Measurements from ENCODE around the gene BORCS5. TPM values are rescaled to one million over a fixed set of nuclear protein-coding genes. Genes with fewer than 3 reads are reported as not detected.

BORCS5 gene
- total RNA-seq (2012; rRNA removed), result 14.7 and 18.3 TPM in 2 replicates
- 12.2 and 14.4 TPM in 2 replicates for polyA plus RNA-seq (2012; rRNA removed)
- 8.1 and 9.6 TPM in 2 replicates for polyA plus RNA-seq (2012; cell fraction: cytosol; rRNA removed)
- polyA plus RNA-seq (2012; cell fraction: nucleus; rRNA removed; ENCODE audit: low replicate concordance), result 4.5 and 9.3 TPM in 2 replicates
- Bru-seq, nascent RNA, result percentile 68 among the genes with signal in this experiment
- percentile 75 among the genes with signal in this experiment for BruChase-seq, experiment 1, labeled RNA remaining after a 6-hour chase
- percentile 70 among the genes with signal in this experiment for BruChase-seq, experiment 2, labeled RNA remaining after a 2-hour chase
- long read RNA-seq, full-length matches to known transcripts, result 8 of 8 reads
- long read RNA-seq, partial matches to known transcripts, result 0 of 8 reads
- long read RNA-seq, other reads (novel, unspliced or antisense), result 0 of 8 reads

- peak within 1 kb of the TSS; percentile 28; the same call in 1 of the 2 replicates for H2BK20ac ChIP-seq (ENCODE audit: low read depth, low read length)
- peak within 1 kb of the TSS; percentile 84 for H3K14ac ChIP-seq (replicated peaks; ENCODE audit: low read depth, low read length)
- peak within 1 kb of the TSS; percentile 72 for H3K27ac ChIP-seq (ENCODE audit: insufficient read depth, low read length)
- H2AFZ ChIP-seq (replicated peaks; ENCODE audit: low read length, poor library complexity), result peak within 1 kb of the TSS; percentile 98
- H2AK5ac ChIP-seq (ENCODE audit: low read depth, low read length), result peak within 1 kb of the TSS; percentile 56
- no peaks in the 10 kb centered on the region for H3K36me3 ChIP-seq (ENCODE audit: control insufficient read depth, insufficient read depth, low read length)
- 0% methylated on average over 37 of the region's 72 CpGs; no CpG with 5 or more reads in 1 of the 2 experiments for WGBS, 2 experiments (ENCODE audit: extremely low coverage in 2 of 2, insufficient read length in 1 of 2)
- peak within 1 kb of the TSS; percentile 94 for H3K18ac ChIP-seq (ENCODE audit: low read depth, low read length)
- POLR2A ChIA-PET (ENCODE audit: unreplicated experiment), result interaction anchor here (0.8 kb wide), 1 partner anchor 149 kb away, joined by 3 read pairs; no protein-coding TSS in a partner anchor
- peak within 1 kb of the TSS; percentile 93 for H3K4me2 ChIP-seq (ENCODE audit: low read depth, low read length)
- H4K20me1 ChIP-seq (ENCODE audit: insufficient read depth, low read length), result no peaks in the 10 kb centered on the region
- ATAC-seq (ENCODE audit: low read depth) (peak; percentile 97), DNase-seq (peak; percentile 87)
- peak within 1 kb of the TSS; percentile 86 for H2AK9ac ChIP-seq (replicated peaks; ENCODE audit: low read depth, low read length, poor library complexity)
- peak within 1 kb of the TSS; percentile 62 for H2BK5ac ChIP-seq (ENCODE audit: low read depth, low read length, poor library complexity, severe bottlenecking)
- H3K56ac ChIP-seq (ENCODE audit: extremely low read depth, insufficient read depth, low read length), result peak within 1 kb of the TSS; percentile 42
- H4K91ac ChIP-seq (ENCODE audit: insufficient read depth, low read depth, low read length), result peak within 1 kb of the TSS; percentile 95
- peaks cover 25 to 34% of the 10 kb centered on the region in 2 experiments for H3K79me1 ChIP-seq (ENCODE audit: low read depth in 1 of 2, low read length in 2 of 2)
- peak within 1 kb of the TSS; percentile 85 for H2BK15ac ChIP-seq (ENCODE audit: low read depth, low read length)
- no peaks in the 10 kb centered on the region; the same call in 1 of the 2 replicates for H3K4me1 ChIP-seq (ENCODE audit: control insufficient read depth, insufficient read depth, low read length)
- H3K4me3 ChIP-seq (ENCODE audit: insufficient read depth, low read depth, low read length), result peak within 1 kb of the TSS; percentile 74
- CTCF ChIA-PET, result interaction anchor here (0.6 to 1.8 kb wide), 11 partner anchors 9 to 817 kb away, joined by 3 to 7 read pairs (median 4); no protein-coding TSS in a partner anchor
- intact Hi-C loops (cut with micrococcal nuclease), result no loop called here
- peak within 1 kb of the TSS; percentile 85 for H2BK120ac ChIP-seq (ENCODE audit: low read depth, low read length)
- in situ Hi-C loops (cut with MboI; ENCODE audit: low sequenced_read_pairs), result no loop called here
- dilution Hi-C loops (cut with HindIII; ENCODE audit: low sequenced_read_pairs, unreplicated experiment), result no loop called here
- BruUV-seq (replicated peaks), result TSS peak; percentile 65
- H4K8ac ChIP-seq (ENCODE audit: low read depth in 2 of 2, low read length in 2 of 2), result peak within 1 kb of the TSS; percentile 86 to 99
- no peaks in the 10 kb centered on the region for H3K27me3 ChIP-seq (ENCODE audit: control insufficient read depth, insufficient read depth, low read length)
- H3K4ac ChIP-seq (ENCODE audit: low read depth, low read length), result peak within 1 kb of the TSS; percentile 82
- H3K9me1 ChIP-seq (ENCODE audit: insufficient read depth, low read length), result peaks cover 3% of the 10 kb centered on the region; the same call in 1 of the 2 replicates
- peak within 1 kb of the TSS; percentile 83 for H3K9ac ChIP-seq (ENCODE audit: low read depth, low read length)
- H3K9me3 ChIP-seq (ENCODE audit: control insufficient read depth, insufficient read depth, low read length), result no peaks in the 10 kb centered on the region
- peak within 1 kb of the TSS; percentile 99 for H4K5ac ChIP-seq (ENCODE audit: low read depth, low read length)
- H3K23ac ChIP-seq (ENCODE audit: low read depth, low read length), result peak within 1 kb of the TSS; percentile 71
- TF ChIP-seq CEBPB (IDR thresholded peaks at IDR 0.05; ENCODE audit: low read depth, low read length), result peak; percentile 72
- TF ChIP-seq, protein P1, sequence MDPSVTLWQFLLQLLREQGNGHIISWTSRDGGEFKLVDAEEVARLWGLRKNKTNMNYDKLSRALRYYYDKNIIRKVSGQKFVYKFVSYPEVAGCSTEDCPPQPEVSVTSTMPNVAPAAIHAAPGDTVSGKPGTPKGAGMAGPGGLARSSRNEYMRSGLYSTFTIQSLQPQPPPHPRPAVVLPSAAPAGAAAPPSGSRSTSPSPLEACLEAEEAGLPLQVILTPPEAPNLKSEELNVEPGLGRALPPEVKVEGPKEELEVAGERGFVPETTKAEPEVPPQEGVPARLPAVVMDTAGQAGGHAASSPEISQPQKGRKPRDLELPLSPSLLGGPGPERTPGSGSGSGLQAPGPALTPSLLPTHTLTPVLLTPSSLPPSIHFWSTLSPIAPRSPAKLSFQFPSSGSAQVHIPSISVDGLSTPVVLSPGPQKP (IDR thresholded peaks at IDR 0.05; ENCODE audit: borderline replicate concordance, low read depth, low read length), result no peak
- TF ChIP-seq FOS (IDR thresholded peaks at IDR 0.05; ENCODE audit: low read depth, low read length), result no peak
- peak; percentile 86 for TF ChIP-seq POLR2A (IDR thresholded peaks at IDR 0.05; ENCODE audit: low read depth, low read length)
- TF ChIP-seq RFX5 (IDR thresholded peaks at IDR 0.05; ENCODE audit: low read depth, low read length), result no peak
- no peak for TF ChIP-seq CHD1 (IDR thresholded peaks at IDR 0.05; ENCODE audit: low read depth, low read length)
- TF ChIP-seq NFE2L2 (IDR thresholded peaks at IDR 0.05; ENCODE audit: low read depth, low read length), result no peak; the same call in 1 of the 2 replicates
- no peak for TF ChIP-seq MAFK (IDR thresholded peaks at IDR 0.05; ENCODE audit: low read depth, low read length)
- no peak for TF ChIP-seq CTCF (conservative IDR thresholded peaks at IDR 0.05; ENCODE audit: low read depth, low read length)
- TF ChIP-seq MAZ (IDR thresholded peaks at IDR 0.05; ENCODE audit: borderline replicate concordance, low read depth, low read length), result peak; percentile 82
- no peak for TF ChIP-seq USF2 (IDR thresholded peaks at IDR 0.05; ENCODE audit: low read depth, low read length)
These were observed at the start of gene BORCS5 for GRCh38 chr12:12356896-12357718. BORCS5 (plus strand) TSS chr12:12357078; CDS start chr12:12357452, 374 bp downstream.

All from IMR-90 (cell line).